NCI-H2107 (cell line): Measurements from ENCODE around the gene SMIM5.
A peak's percentile ranks its signal among the peaks of the same experiment; 100 is the strongest.
"Not testable (repeated sequence)": the region's sequence is repeated elsewhere in the genome, so short reads cannot be mapped to it uniquely, and the experiment has no call there.

Experiments
- DNase-seq: peaks from one replicate; lab custom pipeline; 2025; lab: John Stamatoyannopoulos, UW

SMIM5 gene, protein sequence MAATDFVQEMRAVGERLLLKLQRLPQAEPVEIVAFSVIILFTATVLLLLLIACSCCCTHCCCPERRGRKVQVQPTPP

DNA sequence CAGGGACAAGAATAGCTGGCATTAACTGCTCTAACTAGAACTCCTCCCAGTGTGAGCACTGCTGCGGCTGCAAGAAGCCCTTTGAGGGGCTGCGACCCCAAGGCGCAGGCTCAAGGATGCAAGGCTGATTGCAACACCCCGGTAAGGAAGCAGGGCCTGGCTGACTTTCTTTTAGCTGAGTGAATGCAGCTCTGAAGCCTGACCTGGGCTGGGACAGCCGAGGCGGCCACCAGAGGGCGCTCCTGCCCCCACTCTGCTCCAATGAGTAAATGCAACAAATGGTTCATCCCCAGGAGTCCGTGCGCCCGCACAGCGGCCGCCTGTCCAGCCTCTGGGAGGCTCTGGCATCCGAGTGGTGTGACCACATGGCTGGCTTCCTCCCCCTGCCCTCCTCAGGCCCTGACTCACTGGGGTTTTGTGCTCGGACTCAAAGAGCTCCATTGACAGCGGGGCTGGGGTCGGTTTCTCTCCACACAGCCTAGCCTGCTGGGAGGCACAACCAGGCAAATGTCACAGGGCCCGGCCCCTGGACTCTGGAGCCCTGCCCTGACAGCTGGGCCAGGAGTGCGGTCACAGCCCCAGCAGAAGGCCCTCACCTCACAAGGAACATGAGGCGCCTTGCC, at the start of gene SMIM5:
TSS of gene SMIM5 (plus strand) at position 572 of the 623 bp plus-strand sequence. CDS start 6,768 bp downstream, outside the sequence.
- DNase-seq = peak; percentile 17

DNA sequence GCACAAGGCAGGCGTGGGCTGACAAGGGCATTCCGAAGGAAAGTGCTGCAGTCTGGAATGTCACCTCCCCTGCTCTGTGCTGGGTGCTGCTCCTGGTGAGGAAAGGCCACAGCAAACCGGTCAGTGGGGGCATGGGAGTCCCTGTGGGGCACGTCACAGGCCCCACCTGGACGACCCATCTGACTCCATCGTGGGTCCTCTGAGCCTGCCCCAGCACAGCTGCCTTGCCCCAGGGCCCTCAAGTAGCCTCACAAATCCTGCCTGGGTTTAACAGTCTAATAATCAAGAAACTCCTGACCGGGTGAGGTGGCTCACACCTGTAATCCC, 48.4 kb upstream of the SMIM5 start:
- DNase-seq = no peak

DNA sequence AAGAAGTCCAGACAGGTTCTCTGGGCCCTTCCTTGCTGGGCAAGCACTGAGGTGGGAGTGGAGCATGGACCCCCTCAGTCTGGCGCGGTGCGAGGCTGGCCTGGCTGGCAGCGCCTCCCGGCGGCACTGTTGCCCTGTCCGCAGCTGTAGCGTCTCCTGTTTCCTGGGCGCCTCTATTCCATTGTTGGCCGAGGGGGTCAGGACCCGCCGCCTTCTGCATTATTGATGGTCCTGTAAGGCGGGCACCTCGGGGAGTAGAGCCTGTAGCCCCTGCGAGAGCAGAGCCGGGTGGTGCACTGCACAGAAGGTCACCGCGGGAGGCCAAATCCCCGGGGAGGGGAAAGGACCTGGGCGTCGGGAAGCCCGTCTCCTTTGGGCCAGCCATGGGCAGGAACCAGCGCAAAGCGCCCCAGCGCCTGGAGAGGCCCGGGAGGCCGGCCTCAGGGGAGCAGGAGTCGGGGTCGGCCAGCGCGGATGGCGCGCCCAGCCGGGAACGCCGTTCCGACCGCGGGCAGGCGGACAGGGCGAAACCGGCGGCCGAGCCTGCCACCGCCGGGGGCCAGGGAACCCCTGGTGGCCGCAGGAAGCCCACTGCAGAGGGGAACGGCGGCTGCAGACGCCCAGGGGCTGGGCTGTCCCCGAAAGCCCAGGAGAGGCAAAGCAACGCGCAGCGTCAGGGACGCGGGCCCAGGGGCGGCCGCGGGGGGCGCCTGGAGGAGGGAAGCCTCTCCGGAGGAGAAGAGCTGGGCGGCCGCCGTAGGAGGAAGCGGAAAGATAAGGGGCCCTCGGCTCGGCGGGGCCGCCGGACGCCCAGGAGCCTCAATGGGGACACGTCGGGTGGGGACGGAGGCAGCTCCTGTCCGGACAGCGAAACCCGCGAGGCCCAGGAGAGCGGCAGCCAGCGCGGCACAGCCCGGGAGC, 45.3 kb upstream of the SMIM5 start, which contains the start of gene MYO15B:
TSS of gene MYO15B (plus strand) at position 126 of the 921 bp plus-strand sequence. CDS start at position 384, 258 bp downstream.
- no peak for DNase-seq

DNA sequence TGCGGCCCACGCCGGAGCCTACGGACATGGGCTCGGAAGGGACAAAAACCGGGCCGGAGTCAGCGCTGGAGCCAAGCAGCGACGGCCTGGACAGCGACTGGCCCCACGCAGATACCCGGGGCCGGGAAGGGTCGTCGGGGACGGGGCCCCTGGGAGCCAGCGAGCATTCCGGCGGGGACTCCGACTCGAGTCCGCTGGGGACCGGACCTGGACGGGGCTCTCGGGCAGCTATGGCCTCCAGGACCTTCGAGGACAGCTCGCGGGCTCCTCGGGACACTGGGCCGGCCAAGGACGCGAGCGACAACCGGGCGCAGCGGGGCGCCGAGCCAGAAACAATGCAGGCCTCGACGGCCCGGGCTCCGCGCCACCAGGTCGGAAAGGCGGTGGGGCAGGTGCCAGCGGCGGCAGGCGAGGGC, 44.6 kb upstream of the SMIM5 start:
- no peak for DNase-seq

DNA sequence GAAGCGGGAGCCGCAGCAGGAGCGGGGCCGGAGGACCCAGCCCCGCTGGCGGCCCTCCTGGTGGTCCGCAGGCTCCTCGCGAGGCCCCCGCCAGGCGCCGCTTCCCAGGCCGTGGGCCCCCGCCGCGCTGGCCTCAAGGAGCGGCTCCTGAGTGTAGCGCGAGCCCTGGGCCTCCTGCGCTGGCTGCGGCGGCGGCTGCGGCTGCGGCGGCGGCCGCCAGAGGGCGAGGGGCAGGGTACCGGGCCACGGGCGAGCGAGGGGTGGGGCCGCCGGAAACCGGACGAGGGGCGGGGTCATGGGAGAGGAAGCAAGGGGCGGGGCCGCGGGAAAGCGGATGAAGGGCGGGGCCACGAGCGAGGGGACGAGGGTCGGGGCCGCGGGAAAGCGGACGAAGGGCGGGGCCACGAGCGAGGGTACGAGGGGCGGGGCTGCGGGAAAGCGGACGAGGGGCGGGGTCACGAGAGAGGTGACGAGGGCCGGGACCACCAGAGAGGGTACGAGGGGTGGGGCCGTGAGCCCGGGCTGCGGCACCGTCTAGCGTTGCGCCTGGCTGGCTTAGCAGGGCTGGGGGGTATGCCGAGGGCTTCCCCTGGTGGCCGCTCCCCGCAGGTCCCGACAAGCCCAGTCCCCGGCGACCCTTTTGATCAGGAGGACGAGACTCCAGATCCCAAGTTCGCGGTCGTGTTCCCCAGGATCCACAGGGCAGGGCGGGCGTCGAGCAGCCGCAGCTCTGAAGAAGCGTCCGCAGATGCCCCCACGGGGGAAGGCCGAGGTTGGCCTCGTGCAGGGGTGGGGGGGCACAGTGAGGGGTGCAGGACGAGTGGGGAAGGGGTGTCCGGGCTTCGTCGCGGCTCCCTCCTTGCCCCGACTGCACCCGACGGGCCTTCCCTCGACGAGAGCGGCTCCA, 44.0 kb upstream of the SMIM5 start:
- peak; percentile 88 for DNase-seq

DNA sequence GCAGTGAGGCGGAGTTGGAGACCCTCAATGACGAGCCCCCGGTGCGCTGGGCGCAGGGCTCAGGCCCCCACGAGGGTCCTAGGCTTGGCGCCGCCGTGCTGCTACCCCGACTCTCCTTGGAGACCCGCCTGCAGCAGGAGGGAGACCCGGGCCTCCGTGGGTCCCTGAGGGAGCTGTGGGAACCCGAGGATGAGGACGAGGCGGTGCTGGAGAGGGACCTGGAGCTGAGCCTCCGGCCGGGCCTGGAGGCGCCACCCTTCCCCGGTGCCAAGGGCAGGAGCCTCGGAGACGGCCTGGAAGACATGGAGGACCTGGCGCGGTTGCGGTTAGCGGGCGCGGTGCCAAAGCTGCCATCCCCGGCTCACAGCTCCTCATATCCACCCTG, 43.3 kb upstream of the SMIM5 start:
- no peak for DNase-seq

DNA sequence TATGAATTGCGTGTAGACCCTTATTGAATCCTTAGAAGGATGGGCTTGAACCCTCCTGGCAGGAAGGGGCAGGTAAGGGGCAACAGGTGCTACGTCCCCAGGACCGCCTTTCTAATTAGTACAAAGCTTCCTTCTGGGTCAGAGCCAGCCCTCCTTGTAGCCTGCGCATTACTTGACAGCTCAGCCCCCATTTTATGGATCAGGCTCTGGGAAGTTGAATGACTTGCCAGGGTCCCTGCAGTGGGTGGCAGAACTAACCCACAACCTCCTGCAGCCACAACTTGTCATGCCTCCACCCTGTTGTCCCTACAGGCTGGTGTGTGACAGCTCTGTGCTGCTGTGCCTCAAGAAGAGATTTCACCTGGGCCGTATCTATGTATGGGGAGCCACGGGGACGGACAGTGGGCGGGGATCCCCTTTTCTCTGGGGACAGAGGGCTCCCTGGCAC, 42.9 kb upstream of the SMIM5 start:
- DNase-seq = no peak

DNA sequence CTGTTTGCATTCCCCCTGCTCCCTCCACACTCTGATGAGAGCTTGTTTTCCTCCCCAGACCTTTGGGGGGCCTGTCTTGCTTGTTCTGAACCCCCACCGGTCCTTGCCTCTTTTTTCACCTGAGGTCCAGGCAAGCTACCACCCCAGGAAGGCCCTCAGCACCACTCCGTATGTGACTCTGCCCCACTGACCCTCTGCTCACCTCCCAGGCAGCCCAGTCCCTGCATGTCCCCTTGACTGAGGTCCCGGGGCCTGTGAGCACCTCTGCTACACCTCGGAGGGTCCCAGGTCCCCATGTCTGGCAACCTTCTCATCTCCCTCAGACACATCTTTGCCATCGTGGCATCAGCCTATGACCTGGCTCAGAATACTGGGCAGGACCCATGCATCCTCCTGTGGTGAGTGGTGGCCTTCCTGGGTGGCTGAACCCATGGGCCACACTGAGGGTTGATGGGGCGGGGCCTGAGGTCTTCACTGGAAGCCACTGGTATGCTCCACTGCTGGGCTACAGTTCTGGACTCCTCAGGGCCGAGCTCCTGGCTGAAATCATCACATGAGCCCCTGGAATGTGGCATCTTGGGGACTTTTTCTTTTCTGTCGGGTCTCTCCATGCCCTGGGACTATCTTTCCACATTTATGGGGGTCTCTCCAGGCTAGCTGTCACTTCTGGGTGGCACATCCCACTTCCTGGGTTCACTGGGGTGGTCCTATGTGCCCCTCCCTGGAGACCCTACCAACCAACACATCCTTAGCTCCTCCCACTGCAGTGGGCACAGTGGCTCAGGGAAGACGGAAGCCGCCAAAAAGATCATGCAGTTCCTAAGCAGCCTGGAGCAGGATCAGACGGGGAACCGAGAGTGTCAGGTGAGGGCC, 42.1 kb upstream of the SMIM5 start:
- DNase-seq = no peak

DNA sequence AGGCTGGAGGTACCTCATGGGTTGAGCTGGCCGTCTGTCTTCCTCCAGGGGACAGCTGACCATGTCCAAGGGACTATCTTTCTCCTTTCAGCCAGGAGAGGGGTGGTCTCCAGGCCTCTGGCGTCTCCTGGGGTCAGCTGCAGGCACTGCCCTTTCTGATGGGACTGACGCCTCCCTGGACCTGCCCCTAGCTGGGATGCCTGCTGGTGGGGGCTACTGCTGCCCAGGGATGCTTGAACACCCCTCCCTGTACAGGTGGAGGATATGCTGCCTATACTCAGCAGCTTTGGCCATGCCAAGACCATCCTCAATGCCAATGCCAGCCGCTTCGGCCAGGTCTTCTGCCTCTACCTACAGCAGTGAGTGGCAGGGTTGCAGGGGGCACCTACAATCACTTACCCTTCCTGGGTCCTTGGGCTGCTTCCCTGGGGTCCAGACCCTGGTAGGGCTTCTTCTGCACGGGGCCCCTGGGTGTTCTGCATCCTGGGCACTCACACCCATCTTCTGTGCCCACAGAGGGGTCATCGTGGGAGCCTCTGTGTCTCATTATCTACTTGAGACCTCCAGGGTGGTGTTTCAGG, 41.4 kb upstream of the SMIM5 start:
- no peak for DNase-seq

DNA sequence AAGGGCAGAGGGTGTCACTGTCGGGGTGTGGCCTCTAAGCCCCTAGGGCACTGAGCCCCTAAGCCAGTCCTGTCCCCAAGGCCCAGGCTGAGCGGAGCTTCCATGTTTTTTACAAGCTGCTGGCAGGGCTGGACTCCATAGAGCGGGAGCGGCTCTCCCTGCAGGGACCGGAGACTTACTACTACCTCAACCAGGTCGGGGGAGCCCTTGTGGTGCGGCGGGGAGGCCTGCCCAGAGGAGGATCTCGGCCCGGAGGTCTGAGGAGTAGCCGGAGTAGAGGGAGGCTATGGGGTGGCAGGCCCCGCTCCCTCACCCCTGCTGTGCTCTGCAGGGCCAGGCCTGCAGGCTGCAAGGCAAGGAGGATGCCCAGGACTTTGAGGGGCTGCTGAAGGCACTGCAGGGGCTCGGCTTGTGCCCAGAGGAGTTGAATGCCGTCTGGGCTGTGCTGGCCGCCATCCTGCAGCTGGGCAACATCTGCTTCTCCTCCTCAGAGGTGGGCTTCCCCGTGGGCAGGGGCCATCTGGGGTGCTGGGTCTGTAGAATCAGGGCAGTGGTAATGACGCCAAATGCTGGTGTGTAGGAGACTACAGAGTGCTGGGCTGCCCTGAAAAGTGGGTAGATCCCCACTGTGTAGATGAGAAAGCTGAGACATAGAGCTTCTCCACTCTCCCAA, 40.8 kb upstream of the SMIM5 start:
- DNase-seq = no peak

DNA sequence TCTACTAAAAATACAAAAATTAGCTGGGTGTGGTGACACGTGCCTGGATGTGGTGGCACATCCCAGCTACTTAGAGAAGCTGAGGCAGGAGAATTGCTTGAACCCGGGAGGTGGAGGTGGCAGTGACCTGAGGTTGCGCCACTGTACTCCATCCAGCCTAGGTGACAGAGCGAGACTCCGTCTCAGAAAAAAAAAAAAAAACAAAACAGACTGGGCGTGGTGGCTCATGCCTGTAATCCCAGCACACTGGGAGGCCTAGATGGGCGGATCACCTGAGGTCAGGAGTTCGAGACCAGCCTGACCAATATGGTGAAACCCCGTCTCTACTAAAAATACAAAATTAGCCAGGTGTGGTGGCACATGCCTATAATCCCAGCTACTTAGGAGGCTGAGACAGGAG, 39.8 kb upstream of the SMIM5 start:
- not testable (repeated sequence) for DNase-seq

DNA sequence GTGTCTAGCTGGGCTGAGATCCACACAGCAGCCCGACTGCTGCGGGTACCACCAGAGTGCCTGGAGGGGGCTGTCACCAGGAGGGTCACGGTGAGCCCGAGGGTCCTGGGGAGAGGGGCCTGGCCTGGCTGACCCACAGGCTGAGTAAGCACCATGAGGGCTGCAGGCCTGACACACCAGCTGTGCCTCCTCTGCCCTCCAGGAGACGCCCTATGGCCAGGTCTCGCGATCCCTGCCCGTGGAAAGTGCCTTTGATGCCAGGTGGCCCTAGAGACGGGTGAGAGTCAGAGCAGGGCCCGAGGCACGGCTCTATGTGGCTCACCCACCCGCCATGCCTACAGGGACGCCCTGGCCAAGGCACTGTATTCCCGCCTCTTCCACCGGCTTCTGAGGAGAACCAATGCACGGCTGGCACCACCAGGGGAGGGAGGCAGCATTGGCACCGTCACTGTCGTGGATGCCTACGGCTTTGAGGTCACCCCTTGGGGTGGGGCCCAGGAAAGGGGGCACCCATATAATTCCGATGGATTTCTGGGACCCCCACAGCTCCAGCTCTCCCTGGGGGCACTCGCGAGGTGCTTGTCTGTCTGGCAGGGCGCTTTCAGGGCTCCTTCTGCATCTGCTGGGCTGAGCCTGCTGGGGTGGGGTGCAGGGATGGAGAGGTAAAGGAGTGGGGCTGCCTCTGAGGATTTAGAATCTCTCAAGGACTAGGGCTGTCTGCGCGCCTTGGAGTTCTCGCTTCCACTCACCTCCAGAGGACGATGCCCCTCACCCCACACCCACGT, 38.5 kb upstream of the SMIM5 start:
- no peak for DNase-seq

DNA sequence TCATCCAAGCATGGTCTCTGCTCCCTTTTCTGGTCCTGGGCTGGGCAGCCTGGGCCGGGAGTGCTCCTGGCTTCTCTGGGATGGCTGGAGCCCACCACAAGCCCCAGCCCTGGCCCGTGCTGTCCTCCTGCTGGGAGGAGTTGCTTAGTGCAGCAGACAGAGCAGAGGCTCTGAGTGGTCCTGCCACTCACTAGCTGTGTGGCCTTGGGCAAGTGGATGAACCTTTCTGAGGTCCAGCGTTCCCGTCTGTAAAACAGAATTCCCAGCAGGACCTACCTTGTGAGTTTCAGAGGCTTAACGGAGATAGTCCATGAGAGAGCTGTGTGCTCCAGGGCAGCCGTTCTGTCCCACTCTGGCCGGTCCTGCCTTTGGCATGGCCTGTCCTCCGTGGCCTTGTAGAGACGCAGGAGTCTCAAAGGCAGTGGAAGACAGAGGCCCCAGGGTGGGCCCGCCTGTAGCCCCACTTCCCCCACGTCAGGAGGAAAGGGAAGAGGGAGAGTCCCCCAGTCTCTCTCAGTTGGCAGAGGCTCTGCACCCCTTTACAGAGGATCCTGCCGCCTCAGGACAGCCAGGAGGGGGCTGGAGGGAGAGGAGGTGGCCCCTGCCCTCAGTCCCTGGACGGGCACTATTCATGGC, 37.8 kb upstream of the SMIM5 start:
- no peak for DNase-seq

DNA sequence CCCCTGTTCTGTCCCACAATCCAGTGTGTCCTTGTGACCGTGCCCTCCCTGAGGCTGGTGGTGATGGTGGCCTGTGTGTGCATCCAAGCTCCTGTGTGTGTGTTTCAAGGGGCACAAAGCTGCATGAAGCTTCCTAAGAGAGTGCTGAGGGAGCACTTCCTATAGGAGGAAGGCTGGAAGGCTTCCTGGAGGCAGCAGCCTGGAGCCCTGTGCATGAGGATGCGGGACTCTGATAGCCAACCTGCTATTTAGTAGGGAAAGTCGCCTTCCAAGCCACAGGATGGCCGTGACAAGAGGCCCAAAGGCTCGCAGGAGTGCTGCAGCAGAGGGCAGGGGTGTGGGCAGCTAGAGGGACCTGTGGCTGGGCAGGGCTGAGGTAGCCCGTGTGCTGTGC, 37.3 kb upstream of the SMIM5 start:
- no peak for DNase-seq

DNA sequence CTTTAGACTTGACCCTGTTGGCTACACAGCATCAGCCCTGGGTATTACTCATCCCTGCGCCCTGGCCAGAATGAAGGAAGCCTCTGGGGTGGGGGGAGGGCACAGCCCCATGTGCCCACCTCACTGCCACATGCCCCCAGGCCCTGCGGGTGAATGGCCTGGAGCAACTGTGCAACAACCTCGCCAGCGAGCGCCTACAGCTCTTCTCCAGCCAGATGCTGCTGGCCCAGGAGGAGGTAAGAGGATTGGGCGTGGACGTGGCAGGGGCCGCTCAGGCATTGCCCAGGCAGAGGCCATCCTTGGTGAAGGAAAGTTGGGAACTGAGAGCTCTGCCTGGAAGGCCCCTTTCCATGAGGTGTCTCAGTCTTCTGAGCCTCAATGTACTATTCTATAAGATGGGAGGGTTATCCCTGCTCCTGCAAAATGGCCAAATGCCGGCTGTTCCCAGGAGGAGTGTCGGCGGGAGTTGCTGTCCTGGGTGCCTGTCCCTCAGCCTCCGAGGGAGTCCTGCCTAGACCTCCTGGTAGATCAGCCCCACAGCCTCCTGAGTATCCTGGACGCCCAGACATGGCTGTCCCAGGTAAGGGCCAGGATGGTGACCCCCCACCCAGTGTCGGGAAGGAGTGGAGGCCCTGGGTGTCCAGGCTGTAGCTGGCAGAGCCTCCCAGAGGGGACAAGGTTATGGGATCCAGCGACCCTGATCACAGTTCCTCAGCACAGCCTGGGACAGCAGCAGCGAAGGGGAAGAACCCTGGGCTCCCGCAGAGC, 36.7 kb upstream of the SMIM5 start:
- DNase-seq = no peak

DNA sequence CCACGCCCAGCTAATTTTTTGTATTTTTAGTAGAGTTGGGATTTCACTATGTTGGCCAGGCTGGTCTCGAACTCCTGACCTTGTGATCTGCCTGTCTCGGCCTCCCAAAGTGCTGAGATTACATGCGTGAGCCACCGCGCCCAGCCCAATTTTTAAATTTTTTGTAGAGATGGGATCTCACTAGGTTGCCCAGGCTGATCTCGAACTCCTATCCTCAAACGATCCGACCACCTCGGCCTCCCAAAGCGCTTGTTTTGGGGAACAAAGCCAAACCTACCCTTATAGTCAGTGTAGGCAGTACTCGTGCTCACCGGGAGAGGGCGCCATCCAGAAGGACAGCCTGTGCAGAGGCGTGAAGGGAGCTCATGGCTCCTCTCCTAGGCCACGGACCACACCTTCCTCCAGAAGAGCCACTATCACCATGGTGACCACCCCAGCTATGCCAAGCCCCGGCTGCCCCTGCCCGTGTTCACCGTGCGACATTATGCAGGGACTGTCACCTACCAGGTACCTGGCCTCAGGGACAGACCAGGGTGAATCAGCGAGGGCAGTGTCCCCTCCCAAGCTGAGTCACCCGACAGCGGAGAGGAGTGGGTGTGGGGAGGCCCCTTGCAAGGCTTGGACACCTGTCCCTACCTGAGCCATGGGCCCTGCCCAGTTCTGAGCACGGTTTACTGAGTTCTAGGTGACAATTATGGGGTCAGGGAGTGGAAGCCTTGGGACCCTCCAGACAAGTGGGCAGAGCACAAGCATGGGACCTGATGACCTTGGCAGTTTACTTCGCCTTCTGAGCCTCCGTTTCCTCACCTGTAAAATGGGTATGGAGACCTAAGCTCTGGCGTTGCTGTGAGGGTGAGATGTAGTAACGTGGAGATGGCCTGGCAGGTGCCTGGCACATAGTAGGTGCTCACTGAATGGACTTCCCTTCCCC, 31.9 kb upstream of the SMIM5 start:
- DNase-seq = no peak

DNA sequence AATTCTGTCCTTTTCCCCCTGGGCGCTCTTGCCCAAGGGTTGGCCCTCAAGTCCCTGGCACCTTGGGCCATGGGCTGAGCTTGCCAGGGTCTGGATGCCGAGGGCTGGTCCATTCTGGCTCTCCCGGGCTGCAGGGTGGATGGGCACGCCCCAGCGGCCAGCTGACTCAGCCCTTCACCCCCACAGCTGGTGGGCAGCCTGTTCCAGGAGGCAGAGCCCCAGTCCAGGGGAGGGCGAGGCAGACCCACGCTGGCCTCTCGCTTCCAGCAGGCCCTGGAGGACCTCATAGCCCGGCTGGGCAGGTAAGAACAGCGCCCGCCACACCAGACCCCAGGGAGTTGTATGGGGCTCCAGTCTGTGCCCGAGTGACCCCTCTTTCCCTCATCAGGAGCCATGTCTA, 30.6 kb upstream of the SMIM5 start:
- DNase-seq = no peak
